Measurements from ENCODE around the gene SLC1A7. TPM values are rescaled to one million over a fixed set of nuclear protein-coding genes. Genes with fewer than 3 reads are reported as not detected.

Gene SLC1A7
- total RNA-seq, 1 experiment from 2014 or later, result not detected

GRCh38 chr1:53134042-53134485, 8.4 kb downstream of the SLC1A7 start:
- Histone ChIP-seq H3K27me3 (ENCODE audit: low read length) (no peaks in the 10 kb centered on the region), H3K4me2 (ENCODE audit: low read depth, low read length, poor library complexity, severe bottlenecking) (no peak overlapping the region), H3K27ac (ENCODE audit: low read length) (no peak overlapping the region), H3K9me3 (ENCODE audit: low read length) (peaks cover 8% of the 10 kb centered on the region), H3K9me2 (replicated peaks; ENCODE audit: insufficient read depth, low read length) (no peaks in the 10 kb centered on the region), H3K9ac (ENCODE audit: low read length) (no peak overlapping the region), H3K4me1 (ENCODE audit: low read length) (no peaks in the 10 kb centered on the region), H3K4me3 (ENCODE audit: low read length) (no peak overlapping the region), H4K20me1 (ENCODE audit: insufficient read depth, low read depth, low read length) (no peaks in the 10 kb centered on the region), H3K36me3 (ENCODE audit: insufficient read depth, low read length) (no peaks in the 10 kb centered on the region), H3K79me2 (ENCODE audit: low read length) (no peaks in the 10 kb centered on the region), H2AFZ (ENCODE audit: low read length) (no peak overlapping the region)
- DNase-seq, result no peak

GRCh38 chr1:53133261-53134041, 9.0 kb downstream of the SLC1A7 start:
- DNase-seq, result no peak
- Histone ChIP-seq H3K79me2 (ENCODE audit: low read length) (no peaks in the 10 kb centered on the region), H3K9ac (ENCODE audit: low read length) (no peak overlapping the region), H3K4me2 (ENCODE audit: low read depth, low read length, poor library complexity, severe bottlenecking) (no peak overlapping the region), H3K9me2 (replicated peaks; ENCODE audit: insufficient read depth, low read length) (no peaks in the 10 kb centered on the region), H3K4me3 (ENCODE audit: low read length) (no peak overlapping the region), H3K36me3 (ENCODE audit: insufficient read depth, low read length) (no peaks in the 10 kb centered on the region), H3K9me3 (ENCODE audit: low read length) (peaks cover 8% of the 10 kb centered on the region), H4K20me1 (ENCODE audit: insufficient read depth, low read depth, low read length) (no peaks in the 10 kb centered on the region), H3K4me1 (ENCODE audit: low read length) (no peaks in the 10 kb centered on the region), H3K27ac (ENCODE audit: low read length) (no peak overlapping the region), H2AFZ (ENCODE audit: low read length) (no peak overlapping the region), H3K27me3 (ENCODE audit: low read length) (no peaks in the 10 kb centered on the region)

GRCh38 chr1:53132176-53132575, 10.3 kb downstream of the SLC1A7 start:
- Histone ChIP-seq H3K9ac (ENCODE audit: low read length) (no peak overlapping the region), H3K9me3 (ENCODE audit: low read length) (no peaks in the 10 kb centered on the region), H4K20me1 (ENCODE audit: insufficient read depth, low read depth, low read length) (no peaks in the 10 kb centered on the region), H3K4me2 (ENCODE audit: low read depth, low read length, poor library complexity, severe bottlenecking) (no peak overlapping the region), H3K79me2 (ENCODE audit: low read length) (no peaks in the 10 kb centered on the region), H3K9me2 (replicated peaks; ENCODE audit: insufficient read depth, low read length) (no peaks in the 10 kb centered on the region), H3K4me1 (ENCODE audit: low read length) (no peaks in the 10 kb centered on the region), H3K27ac (ENCODE audit: low read length) (no peak overlapping the region), H2AFZ (ENCODE audit: low read length) (no peak overlapping the region), H3K4me3 (ENCODE audit: low read length) (no peak overlapping the region), H3K27me3 (ENCODE audit: low read length) (no peaks in the 10 kb centered on the region), H3K36me3 (ENCODE audit: insufficient read depth, low read length) (no peaks in the 10 kb centered on the region)
- no peak for DNase-seq

- Histone ChIP-seq H3K36me3 (ENCODE audit: insufficient read depth, low read length) (no peaks in the 10 kb centered on the region), H3K4me3 (ENCODE audit: low read length) (no peak overlapping the region), H2AFZ (ENCODE audit: low read length) (no peak overlapping the region), H3K27ac (ENCODE audit: low read length) (no peak overlapping the region), H3K9me3 (ENCODE audit: low read length) (no peaks in the 10 kb centered on the region), H3K9me2 (replicated peaks; ENCODE audit: insufficient read depth, low read length) (no peaks in the 10 kb centered on the region), H3K4me1 (ENCODE audit: low read length) (no peaks in the 10 kb centered on the region), H3K9ac (ENCODE audit: low read length) (no peak overlapping the region), H3K4me2 (ENCODE audit: low read depth, low read length, poor library complexity, severe bottlenecking) (no peak overlapping the region), H3K27me3 (ENCODE audit: low read length) (no peaks in the 10 kb centered on the region), H3K79me2 (ENCODE audit: low read length) (no peaks in the 10 kb centered on the region), H4K20me1 (ENCODE audit: insufficient read depth, low read depth, low read length) (no peaks in the 10 kb centered on the region)
- no peak for DNase-seq
Measured at GRCh38 chr1:53131590-53131938, 10.9 kb downstream of the SLC1A7 start.

- H3K4me1 ChIP-seq (ENCODE audit: low read length), result no peaks in the 10 kb centered on the region
- no peak for DNase-seq
Measured at GRCh38 chr1:53130878-53131589, 11.4 kb downstream of the SLC1A7 start.

GRCh38 chr1:53130598-53130877, 11.9 kb downstream of the SLC1A7 start:
- H4K20me1 ChIP-seq (ENCODE audit: insufficient read depth, low read depth, low read length), result no peaks in the 10 kb centered on the region
- no peaks in the 10 kb centered on the region for H3K9me3 ChIP-seq (ENCODE audit: low read length)
- no peaks in the 10 kb centered on the region for H3K79me2 ChIP-seq (ENCODE audit: low read length)
- H3K36me3 ChIP-seq (ENCODE audit: insufficient read depth, low read length), result no peaks in the 10 kb centered on the region
- no peak for DNase-seq
- H3K9me2 ChIP-seq (replicated peaks; ENCODE audit: insufficient read depth, low read length), result no peaks in the 10 kb centered on the region
- H3K27me3 ChIP-seq (ENCODE audit: low read length), result no peaks in the 10 kb centered on the region
- H3K9ac ChIP-seq (ENCODE audit: low read length), result no peak overlapping the region
- H3K4me2 ChIP-seq (ENCODE audit: low read depth, low read length, poor library complexity, severe bottlenecking), result no peak overlapping the region
- no peaks in the 10 kb centered on the region for H3K4me1 ChIP-seq (ENCODE audit: low read length)
- no peak overlapping the region for H2AFZ ChIP-seq (ENCODE audit: low read length)
- no peak overlapping the region for H3K4me3 ChIP-seq (ENCODE audit: low read length)
- H3K27ac ChIP-seq (ENCODE audit: low read length), result no peak overlapping the region

More at GRCh38 chr1:53130878-53131589, 11.4 kb downstream of the SLC1A7 start:
- Histone ChIP-seq H3K27ac (ENCODE audit: low read length) (no peak overlapping the region), H3K9me3 (ENCODE audit: low read length) (no peaks in the 10 kb centered on the region), H3K4me3 (ENCODE audit: low read length) (no peak overlapping the region), H4K20me1 (ENCODE audit: insufficient read depth, low read depth, low read length) (no peaks in the 10 kb centered on the region), H3K27me3 (ENCODE audit: low read length) (no peaks in the 10 kb centered on the region), H3K4me2 (ENCODE audit: low read depth, low read length, poor library complexity, severe bottlenecking) (no peak overlapping the region), H3K9me2 (replicated peaks; ENCODE audit: insufficient read depth, low read length) (no peaks in the 10 kb centered on the region), H2AFZ (ENCODE audit: low read length) (no peak overlapping the region), H3K79me2 (ENCODE audit: low read length) (no peaks in the 10 kb centered on the region), H3K9ac (ENCODE audit: low read length) (no peak overlapping the region), H3K36me3 (ENCODE audit: insufficient read depth, low read length) (no peaks in the 10 kb centered on the region)

- H3K4me3 ChIP-seq (ENCODE audit: low read length), result no peak overlapping the region
- no peaks in the 10 kb centered on the region for H3K36me3 ChIP-seq (ENCODE audit: insufficient read depth, low read length)
- no peak overlapping the region for H2AFZ ChIP-seq (ENCODE audit: low read length)
- no peaks in the 10 kb centered on the region for H3K27me3 ChIP-seq (ENCODE audit: low read length)
- DNase-seq, result no peak
- H4K20me1 ChIP-seq (ENCODE audit: insufficient read depth, low read depth, low read length), result no peaks in the 10 kb centered on the region
- no peaks in the 10 kb centered on the region for H3K79me2 ChIP-seq (ENCODE audit: low read length)
- no peaks in the 10 kb centered on the region for H3K4me1 ChIP-seq (ENCODE audit: low read length)
- H3K27ac ChIP-seq (ENCODE audit: low read length), result no peak overlapping the region
- H3K9me3 ChIP-seq (ENCODE audit: low read length), result no peaks in the 10 kb centered on the region
- no peaks in the 10 kb centered on the region for H3K9me2 ChIP-seq (replicated peaks; ENCODE audit: insufficient read depth, low read length)
- no peak overlapping the region for H3K9ac ChIP-seq (ENCODE audit: low read length)
- H3K4me2 ChIP-seq (ENCODE audit: low read depth, low read length, poor library complexity, severe bottlenecking), result no peak overlapping the region
Measured at GRCh38 chr1:53129891-53130597, 12.4 kb downstream of the SLC1A7 start.

GRCh38 chr1:53128401-53128800, 14.0 kb downstream of the SLC1A7 start:
- Histone ChIP-seq H3K4me1 (ENCODE audit: low read length) (no peaks in the 10 kb centered on the region), H3K9me3 (ENCODE audit: low read length) (no peaks in the 10 kb centered on the region), H2AFZ (ENCODE audit: low read length) (no peak overlapping the region), H4K20me1 (ENCODE audit: insufficient read depth, low read depth, low read length) (no peaks in the 10 kb centered on the region), H3K4me3 (ENCODE audit: low read length) (no peak overlapping the region), H3K9ac (ENCODE audit: low read length) (no peak overlapping the region), H3K9me2 (replicated peaks; ENCODE audit: insufficient read depth, low read length) (no peaks in the 10 kb centered on the region), H3K36me3 (ENCODE audit: insufficient read depth, low read length) (no peaks in the 10 kb centered on the region), H3K27ac (ENCODE audit: low read length) (no peak overlapping the region), H3K27me3 (ENCODE audit: low read length) (no peaks in the 10 kb centered on the region), H3K79me2 (ENCODE audit: low read length) (no peaks in the 10 kb centered on the region), H3K4me2 (ENCODE audit: low read depth, low read length, poor library complexity, severe bottlenecking) (no peak overlapping the region)
- DNase-seq, result no peak

All from Karpas-422 (cell line).